K562 (cell line): ENCODE data around the gene CCDC87. TPM values are rescaled to one million over a fixed set of nuclear protein-coding genes. Genes with fewer than 3 reads are reported as not detected.

ENCODE experiments used
- CXXC5 ChIP-seq: fragments of 250-450 bp; sonication (Bioruptor Pico); IDR thresholded peaks from 2 replicates; pipeline ENCODE4 v1.8.0; 2022; ENCODE audit warnings: inconsistent platforms, mild to moderate bottlenecking, moderate library complexity
- GTF2B ChIP-seq: IDR thresholded peaks from 2 replicates; pipeline ENCODE4 v1.6.1; 2011; ENCODE audit not compliant: insufficient read length; ENCODE audit errors: extremely low read depth
- JUN ChIP-seq, 2 experiments: sonication (generic) in 1 of 2; formaldehyde crosslinking in 1 of 2; IDR thresholded peaks; 2 replicates each; pipeline versions ENCODE4 v1.6.1 to v1.8.0; 2012 to 2022; ENCODE audit warnings: borderline replicate concordance in 2 of 2, mild to moderate bottlenecking in 2 of 2, improper control_type of control experiment in 1 of 2, low read depth in 1 of 2, low read length in 1 of 2, missing genetic modification reagents in 1 of 2
- NFE2 ChIP-seq: IDR thresholded peaks from 2 replicates; pipeline ENCODE4 v1.6.1; 2014; ENCODE audit warnings: antibody characterized with exemption, low read depth
- NFRKB ChIP-seq: fragments of 450-650 bp; IDR thresholded peaks from 2 replicates; pipeline ENCODE4 v1.6.1; 2016; ENCODE audit warnings: low read depth
- SMAD2 ChIP-seq: fragments of 150-350 bp; IDR thresholded peaks from 2 replicates; pipeline ENCODE4 v1.6.1; 2014; ENCODE audit warnings: low read depth, mild to moderate bottlenecking, low read length
- SRSF3 ChIP-seq: fragments of 200-400 bp; formaldehyde crosslinking; IDR thresholded peaks from 2 replicates; pipeline ENCODE4 v1.6.1; 2016; ENCODE audit warnings: mild to moderate bottlenecking, low read length, moderate library complexity; ENCODE audit not compliant: insufficient read depth
- TBP ChIP-seq: optimal IDR thresholded peaks from 2 replicates; pipeline ENCODE3; 2011; ENCODE audit warnings: low read depth, low read length, improper control_type of control experiment
- TFE3 ChIP-seq: fragments of 450-650 bp; formaldehyde crosslinking; IDR thresholded peaks from 2 replicates; pipeline ENCODE4 v1.4.0; 2020; ENCODE audit warnings: mild to moderate bottlenecking, mixed read lengths
- XRCC5 ChIP-seq: fragments of 200-400 bp; formaldehyde crosslinking; IDR thresholded peaks from 2 replicates; pipeline ENCODE4 v1.6.1; 2017; ENCODE audit warnings: low read depth, mild to moderate bottlenecking, low read length
- YY1 ChIP-seq, 3 experiments: IDR thresholded peaks; 2 replicates each; pipeline ENCODE4 v1.6.1; 2011; ENCODE audit warnings: low read length in 2 of 3, mild to moderate bottlenecking in 2 of 3, moderate library complexity in 2 of 3, borderline replicate concordance in 1 of 3, control low read depth in 1 of 3, low read depth in 1 of 3; ENCODE audit not compliant: insufficient read depth in 3 of 3, insufficient replicate concordance in 2 of 3, control insufficient read depth in 1 of 3, insufficient read length in 1 of 3; ENCODE audit errors: extremely low read depth in 1 of 3
- ZBED1 ChIP-seq: IDR thresholded peaks from 2 replicates; pipeline ENCODE4 v1.6.1; 2014
- ZNF3 ChIP-seq: fragments of 250-450 bp; sonication (Bioruptor Pico); IDR thresholded peaks from 2 replicates; pipeline ENCODE4 v1.5.0; 2021; ENCODE audit warnings: mild to moderate bottlenecking, moderate library complexity
- ZNF407 ChIP-seq: fragments of 450-650 bp; IDR thresholded peaks from 2 replicates; pipeline ENCODE4 v1.6.1; 2016; ENCODE audit warnings: low read depth
- ZNF41 ChIP-seq: fragments of 250-450 bp; sonication (Bioruptor Pico); conservative IDR thresholded peaks from 2 replicates; pipeline ENCODE4 v1.4.0; 2020; ENCODE audit warnings: mild to moderate bottlenecking
- polyA plus RNA-seq, 8 experiments: library from polyadenylated mRNA; depleted of rRNA in 4 of 8; stranded (reverse) in 5 of 8; unstranded in 3 of 8; fragments of >200 nt; fragmentation: Nextera tagmentation in 2 of 8; fragmentation: Illumina TruSeq in 1 of 8; extraction: Ambion mirVana in 2 of 8; extraction: Trizol in 1 of 8; gene quantifications; 2 replicates each; pipeline versions ENCODE4 v1.2.1 to v1.2.3, GENCODE V29; 2011 to 2014; ENCODE audit warnings: inconsistent platforms in 1 of 8, missing spikeins in 1 of 8
- total RNA-seq, 7 experiments: library from RNA; depleted of rRNA in 6 of 7; stranded (reverse); fragments of >200 nt in 6 of 7; fragmentation: Illumina TruSeq in 2 of 7; extraction: Trizol in 2 of 7; gene quantifications; 2 replicates each; pipeline versions ENCODE4 v1.2.1 to v1.2.3, GENCODE V29; 2011 to 2021; ENCODE audit warnings: low replicate concordance in 1 of 7
- TF ChIP-seq, protein P1 (sequence below): fragments of 250-450 bp; sonication (Bioruptor Pico); IDR thresholded peaks from 2 replicates; pipeline ENCODE4 v1.6.1; 2021; ENCODE audit warnings: mild to moderate bottlenecking

CCDC87 gene
- total and polyA plus RNA-seq, 9 of the 15 experiments (the other 6 are each of a cell fraction or from before 2014, with no cell fraction given): 0.03 to 0.44 (median 0.15) TPM; not detected in 1

DNA sequence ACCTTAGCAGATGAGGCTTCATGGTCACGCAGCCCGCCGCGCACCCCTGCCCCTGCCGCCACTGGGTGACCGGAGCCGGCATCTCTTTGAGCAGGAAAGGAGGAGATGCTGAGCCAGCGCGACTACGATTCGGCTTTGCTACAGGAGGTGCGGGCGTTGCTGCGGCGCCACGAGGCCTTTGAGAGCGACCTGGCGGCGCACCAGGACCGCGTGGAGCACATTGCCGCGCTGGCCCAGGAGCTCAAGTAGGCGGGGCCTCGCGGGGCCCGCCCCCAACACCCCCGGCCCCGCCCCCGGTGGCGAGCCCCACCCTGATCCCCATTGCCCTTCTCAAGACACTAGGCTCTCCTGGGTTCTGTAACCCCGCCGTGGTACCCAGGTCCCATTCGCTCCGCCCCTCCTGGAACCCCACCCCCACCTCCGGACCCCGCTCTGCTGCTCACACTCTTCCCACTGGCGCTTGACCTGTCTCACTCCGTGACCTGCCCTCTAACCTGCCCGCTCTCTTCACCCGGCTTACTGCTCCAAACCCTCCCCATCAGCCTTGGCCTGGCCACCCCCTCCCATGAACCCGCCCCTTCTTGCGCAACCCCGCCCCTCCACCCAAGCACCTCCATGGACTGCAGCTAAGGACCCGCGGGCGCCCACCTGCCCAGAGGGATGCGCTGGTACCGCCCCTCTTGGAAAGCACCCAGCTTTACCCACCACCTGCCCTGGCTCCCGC lies 33.6 kb downstream of the CCDC87 start (continued):
- no peak for TF ChIP-seq ZNF407
- TF ChIP-seq TBP: no peak
- TF ChIP-seq SRSF3: no peak
- peak; percentile 47 for TF ChIP-seq CXXC5 (CRISPR knock-in tag)
- TF ChIP-seq NFE2: no peak
- no peak for TF ChIP-seq JUN (IDR thresholded peaks at IDR 0.05; ENCODE audit: borderline replicate concordance, low read depth, low read length)
- TF ChIP-seq JUN (CRISPR knock-in tag; IDR thresholded peaks at IDR 0.05; ENCODE audit: borderline replicate concordance): no peak
- no peak for TF ChIP-seq SMAD2
- TF ChIP-seq ZNF41 (CRISPR knock-in tag): no peak
- TF ChIP-seq, protein P1, sequence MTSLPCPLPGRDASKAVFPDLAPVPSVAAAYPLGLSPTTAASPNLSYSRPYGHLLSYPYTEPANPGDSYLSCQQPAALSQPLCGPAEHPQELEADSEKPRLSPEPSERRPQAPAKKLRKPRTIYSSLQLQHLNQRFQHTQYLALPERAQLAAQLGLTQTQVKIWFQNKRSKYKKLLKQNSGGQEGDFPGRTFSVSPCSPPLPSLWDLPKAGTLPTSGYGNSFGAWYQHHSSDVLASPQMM (CRISPR knock-in tag): no peak
- TF ChIP-seq GTF2B: no peak
- TF ChIP-seq TFE3 (CRISPR knock-in tag): no peak
- no peak for TF ChIP-seq XRCC5
- peak in 1 of 3 experiments; percentile 19 for TF ChIP-seq YY1 (IDR thresholded peaks at IDR 0.05; ENCODE audit: borderline replicate concordance in 1 of 3, control insufficient read depth in 1 of 3, extremely low read depth in 1 of 3, insufficient read depth in 3 of 3, insufficient read length in 1 of 3, insufficient replicate concordance in 2 of 3, low read depth in 1 of 3, low read length in 2 of 3)
- no peak for TF ChIP-seq ZBED1
- TF ChIP-seq NFRKB: no peak
- no peak for TF ChIP-seq ZNF3 (CRISPR knock-in tag)
